Measurements from ENCODE around the gene IGF2BP2.

The IGF2BP2 gene

DNA sequence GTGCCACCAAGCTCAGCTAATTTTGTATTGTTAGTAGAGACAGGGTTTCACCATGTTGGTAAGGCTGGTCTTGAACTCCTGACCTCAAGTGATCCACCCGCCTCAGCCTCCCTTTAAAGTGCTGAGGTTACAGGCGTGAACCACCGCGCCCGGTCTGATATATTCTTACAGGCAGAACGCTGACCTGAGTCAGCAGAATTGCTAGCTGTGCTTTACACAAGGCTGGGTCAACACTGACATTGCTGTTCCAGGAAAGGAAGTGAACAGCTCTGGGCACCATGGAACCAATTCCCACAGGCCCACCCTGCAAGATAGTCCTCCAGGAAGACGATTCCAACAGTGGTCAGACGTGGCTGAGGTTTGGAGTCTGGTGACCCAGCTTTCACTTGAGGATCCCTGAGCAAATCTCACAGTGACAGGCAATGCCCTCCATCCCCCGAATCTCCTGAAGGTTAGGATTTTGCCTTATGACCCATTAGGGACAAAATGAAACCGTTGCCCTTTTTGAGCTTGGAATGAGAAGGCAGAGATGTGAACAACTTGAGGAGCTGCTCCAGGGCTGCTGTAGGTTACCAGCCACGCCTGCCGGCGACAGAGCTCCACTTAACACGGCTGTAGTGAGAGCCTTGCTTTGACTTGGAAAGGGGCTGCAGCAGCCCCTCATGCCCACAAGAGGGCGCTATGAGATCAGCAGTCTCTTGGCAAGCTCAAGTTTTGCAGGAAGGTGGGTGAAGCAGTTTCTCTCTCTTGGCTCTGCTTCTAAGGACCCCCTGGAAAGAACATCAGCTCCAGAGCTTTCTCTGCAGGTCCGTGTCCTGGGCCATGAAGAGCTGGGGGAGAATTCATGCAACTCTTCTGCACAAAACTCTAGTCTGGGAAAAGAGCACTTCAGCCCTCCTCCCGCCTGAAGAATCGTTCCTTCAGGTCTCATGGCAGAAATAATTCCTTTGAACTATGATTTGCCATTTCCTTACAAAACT is 164.6 kb downstream of the IGF2BP2 start:
- TF ChIP-seq CTCF (IDR thresholded peaks at IDR 0.05; ENCODE audit: low read depth, low read length), result peak; percentile 100
- DNase-seq (ENCODE audit: low read depth, low spot score), result peak; percentile 92
- H3K4me3 ChIP-seq (ENCODE audit: low read depth, low read length), result no peak overlapping the region
- in situ Hi-C loops (cut with HindIII; ENCODE audit: low sequenced_read_pairs), result no loop called here

GRCh38 chr3:185658943-185659342 is 165.9 kb downstream of the IGF2BP2 start:
- H3K4me3 ChIP-seq (ENCODE audit: low read depth, low read length), result no peak overlapping the region
- no peak for TF ChIP-seq CTCF (IDR thresholded peaks at IDR 0.05; ENCODE audit: low read depth, low read length)
- no peak for DNase-seq (ENCODE audit: low read depth, low spot score)
- in situ Hi-C loops (cut with HindIII; ENCODE audit: low sequenced_read_pairs), result no loop called here

- in situ Hi-C loops (cut with HindIII; ENCODE audit: low sequenced_read_pairs), result no loop called here
- no peak for TF ChIP-seq CTCF (IDR thresholded peaks at IDR 0.05; ENCODE audit: low read depth, low read length)
- DNase-seq (ENCODE audit: low read depth, low spot score), result peak; percentile 97
- no peak overlapping the region for H3K4me3 ChIP-seq (ENCODE audit: low read depth, low read length)
Observed at GRCh38 chr3:185658504-185658912, 166.3 kb downstream of the IGF2BP2 start.

GRCh38 chr3:185657691-185658503 is 166.9 kb downstream of the IGF2BP2 start:
- TF ChIP-seq CTCF (IDR thresholded peaks at IDR 0.05; ENCODE audit: low read depth, low read length), result no peak
- no peak overlapping the region for H3K4me3 ChIP-seq (ENCODE audit: low read depth, low read length)
- in situ Hi-C loops (cut with HindIII; ENCODE audit: low sequenced_read_pairs), result no loop called here
- no peak for DNase-seq (ENCODE audit: low read depth, low spot score)

GRCh38 chr3:185657211-185657610 is 167.6 kb downstream of the IGF2BP2 start:
- in situ Hi-C loops (cut with HindIII; ENCODE audit: low sequenced_read_pairs), result no loop called here

More at GRCh38 chr3:185657211-185657610, 167.6 kb downstream of the IGF2BP2 start:
- TF ChIP-seq CTCF (IDR thresholded peaks at IDR 0.05; ENCODE audit: low read depth, low read length), result no peak
- H3K4me3 ChIP-seq (ENCODE audit: low read depth, low read length), result no peak overlapping the region
- DNase-seq (ENCODE audit: low read depth, low spot score), result no peak

All from astrocyte of the spinal cord (primary cell).